NCI-H82 (cell line): ENCODE results near the gene CYB5R3.
"Not testable (repeated sequence)": the region's sequence is repeated elsewhere in the genome, so short reads cannot be mapped to it uniquely, and the experiment has no call there.

Source experiments
- DNase-seq: peaks from one replicate; lab custom pipeline; 2025; lab: John Stamatoyannopoulos, UW

The CYB5R3 gene

GRCh38 chr22:42678894-42679293, 29.7 kb upstream of the CYB5R3 start:
- no peak for DNase-seq

- not testable (repeated sequence) for DNase-seq
Measured at GRCh38 chr22:42677936-42678335, 28.7 kb upstream of the CYB5R3 start.

- DNase-seq: no peak
Measured at GRCh38 chr22:42676059-42676607, 26.9 kb upstream of the CYB5R3 start.

GRCh38 chr22:42673898-42674401, 24.8 kb upstream of the CYB5R3 start:
- no peak for DNase-seq

- not testable (repeated sequence) for DNase-seq
Measured at GRCh38 chr22:42673071-42673470, 23.9 kb upstream of the CYB5R3 start.

- DNase-seq: no peak
Measured at GRCh38 chr22:42670921-42671709, 21.9 kb upstream of the CYB5R3 start.

GRCh38 chr22:42670046-42670445, 20.9 kb upstream of the CYB5R3 start:
- no peak for DNase-seq

- not testable (repeated sequence) for DNase-seq
Measured at GRCh38 chr22:42666393-42666792, 17.2 kb upstream of the CYB5R3 start.

- DNase-seq: no peak
Measured at GRCh38 chr22:42664976-42665831, 16.0 kb upstream of the CYB5R3 start.

GRCh38 chr22:42661985-42662831, 13.0 kb upstream of the CYB5R3 start:
- peak; percentile 79 for DNase-seq

GRCh38 chr22:42656578-42656977, 7.4 kb upstream of the CYB5R3 start:
- DNase-seq: no peak

- no peak for DNase-seq
Measured at GRCh38 chr22:42655693-42656092, 6.5 kb upstream of the CYB5R3 start.

GRCh38 chr22:42654436-42655073, 5.4 kb upstream of the CYB5R3 start:
- no peak for DNase-seq

GRCh38 chr22:42653999-42654398, 4.8 kb upstream of the CYB5R3 start:
- DNase-seq: no peak

- DNase-seq: no peak
Measured at GRCh38 chr22:42651134-42651533, 1.9 kb upstream of the CYB5R3 start.

GRCh38 chr22:42648368-42649245, 585 bp downstream of the CYB5R3 start:
- peak; percentile 55 for DNase-seq

GRCh38 chr22:42648017-42648367, 1.2 kb downstream of the CYB5R3 start:
- no peak for DNase-seq

GRCh38 chr22:42646569-42647525, 2.3 kb downstream of the CYB5R3 start:
- DNase-seq: no peak

- DNase-seq: no peak
Measured at GRCh38 chr22:42645938-42646568, 3.1 kb downstream of the CYB5R3 start.
